ENCODE data around the gene HBA1.
"Not testable (repeated sequence)": the region's sequence is repeated elsewhere in the genome, so short reads cannot be mapped to it uniquely, and the experiment has no call there.

- TF ChIP-seq POLR2A (IDR thresholded peaks at IDR 0.05; ENCODE audit: low read depth, low read length); CTCF (IDR thresholded peaks at IDR 0.05; ENCODE audit: extremely low read depth in 1 of 2, insufficient read depth in 1 of 2, low read depth in 1 of 2, low read length in 2 of 2); MAX (IDR thresholded peaks at IDR 0.05; ENCODE audit: insufficient read depth, insufficient read length); MYC (IDR thresholded peaks at IDR 0.05; ENCODE audit: low read depth, low read length): not testable (repeated sequence)
These were observed 2.3 kb upstream of the HBA1 start for GRCh38 chr16:173928-174769.

All from endothelial cell of umbilical vein (primary cell).